Subcutaneous preadipocyte (primary cell): Measurements from ENCODE around the gene CCDC81. TPM values are rescaled to one million over a fixed set of nuclear protein-coding genes. Genes with fewer than 3 reads are reported as not detected.

ENCODE experiments used
- total RNA-seq: library from RNA; depleted of rRNA; stranded (reverse); fragments of >200 nt; gene quantifications from 2 replicates; pipeline ENCODE4 v1.2.3, GENCODE V29; 2012

The CCDC81 gene
- total RNA-seq, result 0.39 and 1.1 TPM in 2 replicates

DNA sequence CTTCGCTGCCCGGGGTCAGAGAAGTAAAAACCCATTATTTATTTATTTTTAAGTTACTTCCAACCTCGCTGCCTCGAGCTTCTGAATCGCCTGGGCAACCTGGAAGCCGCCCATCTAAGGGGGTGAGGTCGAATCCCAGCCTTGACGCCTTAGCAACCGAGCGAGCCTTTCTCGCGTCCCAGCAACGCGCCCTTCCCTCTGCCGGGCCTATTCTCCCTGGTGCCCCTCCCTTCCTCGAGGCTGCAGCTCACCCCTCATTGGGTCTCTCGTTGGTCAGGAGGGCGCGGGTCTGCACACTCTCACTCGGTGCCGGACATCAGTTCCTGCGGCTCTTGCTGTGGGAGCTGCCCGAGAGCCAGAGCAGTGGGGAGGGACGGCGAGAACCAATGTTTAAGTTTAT lies at the start of gene CCDC81:
Gene CCDC81, plus strand, starts transcription at position 302 of the 400 bp plus-strand sequence. CDS start 277 bp downstream, outside the sequence.

Other genes starting within 250 kb of the CCDC81 start
- 18.0 and 19.1 TPM in 2 replicates for gene EED, start 130.1 kb upstream of the CCDC81 start, total RNA-seq
- 59.2 and 70.2 TPM in 2 replicates for gene HIKESHI, start 72.6 kb upstream of the CCDC81 start, total RNA-seq